Osteocyte (in vitro differentiated cells): ENCODE measurements around the gene ATG5. TPM values are rescaled to one million over a fixed set of nuclear protein-coding genes. Genes with fewer than 3 reads are reported as not detected.
A peak's percentile ranks its signal among the peaks of the same experiment; 100 is the strongest.

Experiments used
- DNase-seq: peaks from one replicate; pipeline ENCODE4 v3.0.0; 2021; ENCODE audit warnings: mixed read lengths; ENCODE audit not compliant: unreplicated experiment; ENCODE audit errors: extremely low spot score
- H3K27ac Mint-ChIP-seq: one replicate; pipeline ENCODE4 v1.8.0; 2021; ENCODE audit warnings: mild to moderate bottlenecking, mixed read lengths; ENCODE audit not compliant: unreplicated experiment
- H3K27me3 Mint-ChIP-seq: one replicate; pipeline ENCODE4 v1.8.0; 2021; ENCODE audit warnings: mixed read lengths; ENCODE audit not compliant: unreplicated experiment
- H3K36me3 Mint-ChIP-seq: one replicate; pipeline ENCODE4 v1.8.0; 2021; ENCODE audit warnings: mixed read lengths; ENCODE audit not compliant: unreplicated experiment
- H3K4me1 Mint-ChIP-seq: one replicate; pipeline ENCODE4 v1.8.0; 2021; ENCODE audit warnings: mixed read lengths; ENCODE audit not compliant: unreplicated experiment
- H3K4me3 Mint-ChIP-seq: one replicate; pipeline ENCODE4 v1.8.0; 2021; ENCODE audit warnings: mild to moderate bottlenecking, moderate library complexity, mixed read lengths; ENCODE audit not compliant: unreplicated experiment
- H3K9me3 Mint-ChIP-seq: one replicate; pipeline ENCODE4 v1.8.0; 2021; ENCODE audit warnings: mixed read lengths; ENCODE audit not compliant: unreplicated experiment
- CTCF ChIP-seq: fragments of 200-600 bp; sonication (generic); IDR thresholded peaks from 2 replicates; pipeline ENCODE4 v1.5.0; 2021; ENCODE audit warnings: antibody characterized with exemption, mild to moderate bottlenecking, moderate library complexity
- total RNA-seq: library from RNA; stranded (reverse); gene quantifications from 2 replicates; pipeline ENCODE4 v1.2.1, GENCODE V29; 2021

Gene ATG5
- total RNA-seq, 1 donor from 2014 or later, result 26.0 TPM

GRCh38 chr6:106249658-106250057 lies 75.9 kb downstream of the ATG5 start:
- no peak for DNase-seq
- H3K27ac Mint-ChIP-seq, result no peak overlapping the region

GRCh38 chr6:106247733-106248132 lies 77.8 kb downstream of the ATG5 start:
- H3K27ac Mint-ChIP-seq, result no peak overlapping the region
- no peak for DNase-seq

More at GRCh38 chr6:106249658-106250057, 75.9 kb downstream of the ATG5 start:
- Mint-ChIP-seq H3K9me3 (no peaks in the 10 kb centered on the region), H3K27me3 (no peaks in the 10 kb centered on the region), H3K4me3 (no peak overlapping the region), H3K36me3 (peaks cover 5% of the 10 kb centered on the region), H3K4me1 (peaks cover 40% of the 10 kb centered on the region)
- TF ChIP-seq CTCF, result no peak

GRCh38 chr6:106247293-106247692 lies 78.3 kb downstream of the ATG5 start:
- peak overlapping the region; percentile 6 for H3K27ac Mint-ChIP-seq
- peaks cover 19% of the 10 kb centered on the region for H3K4me1 Mint-ChIP-seq
- H3K4me3 Mint-ChIP-seq, result no peak overlapping the region
- no peak for TF ChIP-seq CTCF
- H3K9me3 Mint-ChIP-seq, result no peaks in the 10 kb centered on the region
- H3K36me3 Mint-ChIP-seq, result peaks cover 12% of the 10 kb centered on the region
- H3K27me3 Mint-ChIP-seq, result no peaks in the 10 kb centered on the region
- no peak for DNase-seq

More at GRCh38 chr6:106247733-106248132, 77.8 kb downstream of the ATG5 start:
- Mint-ChIP-seq H3K4me3 (no peak overlapping the region), H3K27me3 (no peaks in the 10 kb centered on the region), H3K36me3 (peaks cover 12% of the 10 kb centered on the region), H3K4me1 (peaks cover 24% of the 10 kb centered on the region), H3K9me3 (no peaks in the 10 kb centered on the region)
- no peak for TF ChIP-seq CTCF

- TF ChIP-seq CTCF, result no peak
- H3K36me3 Mint-ChIP-seq, result peaks cover 21% of the 10 kb centered on the region
- no peak overlapping the region for H3K27ac Mint-ChIP-seq
- H3K4me1 Mint-ChIP-seq, result peaks cover 11% of the 10 kb centered on the region
- no peak for DNase-seq
- no peak overlapping the region for H3K4me3 Mint-ChIP-seq
- no peaks in the 10 kb centered on the region for H3K27me3 Mint-ChIP-seq
- no peaks in the 10 kb centered on the region for H3K9me3 Mint-ChIP-seq
These were observed 80.6 kb downstream of the ATG5 start for GRCh38 chr6:106244931-106245330.

- H3K4me3 Mint-ChIP-seq, result no peak overlapping the region
- no peak for DNase-seq
- H3K36me3 Mint-ChIP-seq, result peaks cover 21% of the 10 kb centered on the region
- H3K27ac Mint-ChIP-seq, result no peak overlapping the region
- no peaks in the 10 kb centered on the region for H3K27me3 Mint-ChIP-seq
- peaks cover 11% of the 10 kb centered on the region for H3K4me1 Mint-ChIP-seq
- TF ChIP-seq CTCF, result no peak
- no peaks in the 10 kb centered on the region for H3K9me3 Mint-ChIP-seq
These were observed 81.0 kb downstream of the ATG5 start for GRCh38 chr6:106244521-106244920.
